HEK293T (cell line): ENCODE results near the gene SLAIN2.

Experiments
- ARNT ChIP-seq: fragments of 450-650 bp; IDR thresholded peaks from 2 replicates; pipeline ENCODE4 v1.6.1; 2017; ENCODE audit warnings: mild to moderate bottlenecking
- ELF4 ChIP-seq: fragments of 450-650 bp; IDR thresholded peaks from 2 replicates; pipeline ENCODE4 v1.6.1; 2017; ENCODE audit warnings: antibody characterized with exemption
- FOXA1 ChIP-seq: fragments of 450-650 bp; IDR thresholded peaks from 2 replicates; pipeline ENCODE4 v1.6.1; 2016; ENCODE audit warnings: mild to moderate bottlenecking
- SP1 ChIP-seq: fragments of 450-650 bp; IDR thresholded peaks from 2 replicates; pipeline ENCODE4 v1.6.1; 2017
- SUZ12 ChIP-seq: fragments of 450-650 bp; IDR thresholded peaks from 2 replicates; pipeline ENCODE4 v1.6.1; 2016; ENCODE audit warnings: mild to moderate bottlenecking
- TARDBP ChIP-seq: fragments of 450-650 bp; IDR thresholded peaks from 2 replicates; pipeline ENCODE4 v1.6.1; 2016

GRCh38 chr4:48315728-48316630 is 25.4 kb upstream of the SLAIN2 start:
- TF ChIP-seq TARDBP, result no peak
- no peak for TF ChIP-seq SP1
- TF ChIP-seq SUZ12, result no peak
- TF ChIP-seq ARNT, result no peak
- no peak for TF ChIP-seq FOXA1
- TF ChIP-seq ELF4, result no peak
